Fibroblast of pulmonary artery (primary cell): ENCODE data around the gene KSR1.

Experiments
- DNase-seq: peaks from one replicate; pipeline ENCODE4 v3.0.0-alpha.2; 2010; ENCODE audit warnings: low read depth
- H3K4me3 ChIP-seq: replicated peaks from 2 replicates; pipeline ENCODE4 v1.5.1; 2011; ENCODE audit warnings: low read depth, mild to moderate bottlenecking, control low read depth, low read length, moderate library complexity
- CTCF ChIP-seq: IDR thresholded peaks from 2 replicates; pipeline ENCODE4 v1.5.1; 2011; ENCODE audit warnings: mild to moderate bottlenecking, control low read depth, low read length, inconsistent platforms; ENCODE audit errors: missing control alignments

Gene KSR1

GRCh38 chr17:27480699-27481098, 24.5 kb downstream of the KSR1 start:
- no peak for TF ChIP-seq CTCF
- no peak overlapping the region for H3K4me3 ChIP-seq
- DNase-seq = no peak

- no peak overlapping the region for H3K4me3 ChIP-seq
Measured at GRCh38 chr17:27481327-27481726, 25.1 kb downstream of the KSR1 start.

GRCh38 chr17:27485125-27485524, 28.9 kb downstream of the KSR1 start:
- TF ChIP-seq CTCF = no peak
- H3K4me3 ChIP-seq = no peak overlapping the region
- no peak for DNase-seq

More at GRCh38 chr17:27481327-27481726, 25.1 kb downstream of the KSR1 start:
- TF ChIP-seq CTCF = no peak
- DNase-seq = no peak

- no peak overlapping the region for H3K4me3 ChIP-seq
- TF ChIP-seq CTCF = no peak
- no peak for DNase-seq
Measured at GRCh38 chr17:27485716-27486495, 29.7 kb downstream of the KSR1 start.

- no peak overlapping the region for H3K4me3 ChIP-seq
- no peak for DNase-seq
- no peak for TF ChIP-seq CTCF
Measured at GRCh38 chr17:27486741-27487140, 30.5 kb downstream of the KSR1 start.

GRCh38 chr17:27488231-27488630, 32.0 kb downstream of the KSR1 start:
- H3K4me3 ChIP-seq = no peak overlapping the region
- TF ChIP-seq CTCF = no peak
- DNase-seq = peak; percentile 33
